Activated CD8-positive, alpha-beta memory T cell treated with anti-CD3 and anti-CD28 coated beads, Interleukin-2, amount 50 U/mL, for 48 hours (primary cell): ENCODE results near the gene TRIM31.
"Not testable (repeated sequence)": the region's sequence is repeated elsewhere in the genome, so short reads cannot be mapped to it uniquely, and the experiment has no call there.

ENCODE experiments used
- DNase-seq: peaks from one replicate; pipeline ENCODE4 v3.0.0-alpha.2; 2020

TRIM31 gene

GRCh38 chr6:30149234-30149633 is 36.3 kb upstream of the TRIM31 start:
- DNase-seq = no peak

GRCh38 chr6:30147096-30147495 is 34.2 kb upstream of the TRIM31 start:
- DNase-seq = no peak

- no peak for DNase-seq
These were observed 32.9 kb upstream of the TRIM31 start for GRCh38 chr6:30145818-30146217.

DNA sequence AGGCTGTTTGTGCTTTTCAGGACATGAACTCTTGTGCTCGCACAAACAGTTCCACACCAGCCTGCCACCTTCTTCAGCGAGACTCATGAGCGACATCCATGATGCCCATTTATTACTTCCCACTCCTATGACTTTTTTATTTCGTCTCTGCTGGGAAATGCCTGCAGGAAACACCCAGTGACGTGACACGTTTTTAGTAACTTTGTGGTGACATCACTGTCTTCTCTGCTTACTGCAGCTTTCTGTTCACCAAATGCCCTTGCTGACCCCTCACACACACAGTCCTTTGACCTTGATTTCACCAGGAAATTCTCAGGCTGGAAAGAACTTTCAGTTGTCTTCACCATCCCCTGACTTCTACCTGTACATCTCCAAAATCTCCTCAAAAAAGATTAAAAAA is 31.9 kb upstream of the TRIM31 start:
- DNase-seq = no peak

- no peak for DNase-seq
These were observed 30.9 kb upstream of the TRIM31 start for GRCh38 chr6:30143780-30144179.

- DNase-seq = no peak
These were observed 29.8 kb upstream of the TRIM31 start for GRCh38 chr6:30142665-30143064.

DNA sequence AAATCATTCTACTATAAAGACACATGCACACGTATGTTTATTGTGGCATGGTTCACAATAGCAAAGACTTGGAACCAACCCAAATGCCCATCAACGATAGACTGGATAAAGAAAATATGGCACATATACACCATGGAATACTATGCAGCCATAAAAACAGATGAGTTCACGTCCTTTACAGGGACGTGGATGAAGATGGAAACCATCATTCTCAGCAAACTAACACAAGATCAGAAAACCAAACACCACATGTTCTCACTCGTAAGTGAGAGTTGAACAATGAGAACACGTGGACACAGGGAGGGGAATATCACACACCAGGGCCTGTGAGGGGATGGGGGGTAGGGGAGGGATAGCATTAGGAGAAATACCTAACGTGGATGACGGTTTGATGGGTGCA is 27.4 kb upstream of the TRIM31 start:
- DNase-seq = not testable (repeated sequence)

GRCh38 chr6:30136570-30137286 is 23.8 kb upstream of the TRIM31 start:
- no peak for DNase-seq

- DNase-seq = no peak
These were observed 22.9 kb upstream of the TRIM31 start, which contains the start of gene TRIM40 for GRCh38 chr6:30135757-30136156. Gene TRIM40, plus strand, starts transcription at chr6:30136140. Its CDS starts 897 bp downstream, at chr6:30137037.

GRCh38 chr6:30135147-30135546 is 22.3 kb upstream of the TRIM31 start:
- DNase-seq = no peak

GRCh38 chr6:30131947-30132497 is 19.1 kb upstream of the TRIM31 start:
- no peak for DNase-seq

DNA sequence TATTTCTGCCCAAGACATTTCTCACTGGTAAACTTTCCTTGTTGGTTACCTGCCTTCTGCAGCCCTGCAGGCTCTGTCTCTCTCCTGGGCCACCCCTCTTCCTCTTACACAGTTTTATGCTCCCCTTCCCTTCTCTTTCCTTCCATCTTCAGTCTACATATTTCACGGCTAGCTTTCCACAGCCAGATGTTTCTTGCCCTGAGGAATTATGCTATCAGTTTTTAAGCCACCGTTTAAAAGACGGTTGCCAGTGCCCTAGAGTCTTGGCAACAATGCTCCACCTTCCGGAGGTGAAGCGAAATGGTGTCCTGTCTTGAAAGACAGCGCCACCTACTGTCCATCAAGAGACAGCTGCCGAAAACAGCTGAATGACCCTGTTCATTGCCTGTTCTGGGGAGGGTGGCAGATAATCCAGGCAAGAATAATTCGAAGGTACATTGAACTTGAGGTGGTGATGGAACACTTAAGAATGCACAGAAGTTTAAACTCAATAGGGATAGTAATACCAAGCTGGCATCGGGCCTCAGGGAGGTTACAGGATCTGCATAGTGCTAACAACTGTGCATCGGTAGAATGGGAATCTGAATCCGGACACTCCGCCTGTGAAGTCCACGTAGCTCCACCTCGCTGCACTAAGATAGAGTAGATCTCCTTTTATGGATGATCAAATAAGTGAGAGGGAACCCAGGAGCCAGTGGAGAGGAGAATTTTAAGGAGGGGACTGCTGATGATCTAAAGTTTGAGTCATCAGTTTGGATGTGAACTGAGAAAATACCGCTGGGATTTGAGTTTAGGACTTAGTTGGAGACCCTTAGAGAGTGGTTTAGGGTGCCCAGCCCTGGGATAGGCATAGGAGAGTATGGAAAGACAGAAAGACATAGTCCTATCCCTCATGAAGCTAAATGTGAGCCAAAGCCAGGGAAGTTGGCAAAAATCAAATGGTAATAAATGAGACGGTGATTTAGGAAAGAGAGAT is 18.3 kb upstream of the TRIM31 start:
- DNase-seq = peak; percentile 65

DNA sequence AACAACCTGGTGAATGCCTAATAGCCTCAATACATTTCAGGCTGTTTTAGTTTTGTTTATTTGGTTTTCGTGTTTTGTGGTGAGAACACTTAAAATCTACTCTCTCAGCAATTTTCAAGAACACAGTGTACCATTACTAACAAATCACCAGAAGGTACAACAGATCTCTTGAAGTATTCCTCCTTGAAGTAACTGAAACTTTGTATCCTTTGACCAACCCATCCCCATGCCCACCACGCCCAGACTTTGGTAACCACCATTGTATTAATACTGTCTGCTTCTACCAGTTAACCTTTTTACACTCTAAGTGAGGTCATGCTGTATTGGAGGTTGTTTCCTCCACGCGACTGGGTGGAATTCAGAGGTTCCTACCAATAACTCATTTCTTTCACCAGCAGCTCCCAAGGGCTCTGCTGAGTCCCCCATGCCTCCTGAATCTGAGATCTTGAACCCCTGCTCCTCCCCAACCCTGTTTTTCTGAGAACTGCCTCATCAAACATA is 17.3 kb upstream of the TRIM31 start:
- no peak for DNase-seq

GRCh38 chr6:30129265-30130178 is 16.6 kb upstream of the TRIM31 start:
- no peak for DNase-seq

DNA sequence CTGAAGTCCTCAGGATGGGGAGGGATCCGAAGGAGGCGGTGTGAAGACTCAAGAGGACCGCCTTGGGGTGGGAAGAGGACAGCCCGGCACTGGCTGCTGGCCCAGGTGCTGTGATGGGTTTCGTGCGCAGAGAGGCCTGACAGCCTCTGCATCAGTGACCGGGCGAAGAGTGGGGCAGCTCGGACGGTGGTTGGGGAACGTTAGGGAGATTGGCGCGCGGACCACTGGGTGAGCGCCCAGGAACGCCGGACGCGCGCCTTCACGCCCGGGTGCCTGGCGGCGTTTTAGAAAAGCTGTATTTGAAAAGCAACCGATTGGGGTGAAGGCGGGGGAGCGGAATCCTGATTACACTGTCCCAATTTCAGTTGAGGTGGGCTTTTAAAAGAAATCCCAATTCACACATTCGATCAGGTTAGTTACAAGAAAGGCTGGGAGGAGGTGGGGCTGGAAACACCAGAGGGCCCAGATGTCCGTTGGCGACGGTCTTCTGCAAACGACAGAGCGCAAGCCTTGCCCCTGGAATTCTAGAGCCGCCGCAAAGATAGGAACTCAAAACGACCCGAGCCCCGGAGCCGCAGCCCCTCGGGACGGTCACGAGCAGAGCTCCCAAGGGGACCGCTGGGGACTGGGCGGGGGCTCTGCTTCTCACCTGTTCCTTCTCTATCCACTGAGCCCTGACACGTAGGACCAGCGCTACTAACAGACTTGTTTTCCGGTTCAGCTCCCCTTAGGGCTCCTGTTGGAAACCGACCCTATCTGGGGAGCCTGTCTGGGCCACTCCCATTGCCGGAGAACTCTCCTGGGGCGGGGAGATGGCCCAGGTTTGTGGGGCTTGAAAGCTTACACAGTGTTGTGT is 14.6 kb upstream of the TRIM31 start:
- no peak for DNase-seq

GRCh38 chr6:30122515-30122914 is 9.6 kb upstream of the TRIM31 start:
- DNase-seq = no peak

DNA sequence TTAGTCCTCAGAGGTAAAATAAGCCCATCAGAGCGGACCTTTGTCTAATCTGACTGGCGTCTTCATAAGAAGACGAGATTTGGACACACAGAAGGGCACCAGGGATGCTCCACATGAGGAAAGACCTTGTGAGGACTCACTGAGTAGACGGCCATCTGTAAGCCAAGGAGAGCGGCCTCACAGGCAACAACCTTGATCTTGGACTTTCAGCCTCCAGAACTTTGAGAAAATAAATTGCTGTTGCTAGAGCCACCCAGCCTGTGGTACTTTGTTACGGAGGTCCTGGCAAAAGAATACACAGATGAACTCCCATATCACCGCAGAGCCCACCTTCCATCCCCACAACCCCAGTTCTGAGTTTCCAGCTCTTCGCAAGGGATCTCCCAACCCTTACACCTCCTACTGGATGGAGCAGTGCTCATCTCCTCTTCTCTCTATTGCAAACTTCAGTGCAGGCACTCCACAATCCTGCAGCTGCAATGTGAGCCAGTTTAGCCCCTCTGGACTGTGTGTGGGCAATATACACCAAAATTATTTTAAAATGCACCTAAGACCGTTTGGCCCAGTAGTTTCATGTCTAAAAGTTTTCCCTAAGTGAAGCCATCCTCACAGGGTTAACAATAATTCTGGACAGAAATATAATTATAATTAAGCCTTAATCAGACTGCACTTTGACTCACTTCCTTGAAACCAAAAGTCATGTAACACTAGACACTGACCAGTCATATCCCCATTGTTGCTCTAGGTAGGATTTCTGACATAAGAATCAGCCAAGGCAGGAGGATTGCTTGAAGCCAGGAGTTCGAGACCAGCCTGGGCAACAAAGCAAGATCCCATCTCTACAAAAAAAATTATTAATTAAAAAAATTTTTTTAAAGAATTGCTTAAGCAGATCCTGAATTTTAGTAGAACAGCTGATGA is 8.8 kb upstream of the TRIM31 start:
- no peak for DNase-seq

- DNase-seq = not testable (repeated sequence)
These were observed 5.8 kb upstream of the TRIM31 start for GRCh38 chr6:30118691-30119090.

DNA sequence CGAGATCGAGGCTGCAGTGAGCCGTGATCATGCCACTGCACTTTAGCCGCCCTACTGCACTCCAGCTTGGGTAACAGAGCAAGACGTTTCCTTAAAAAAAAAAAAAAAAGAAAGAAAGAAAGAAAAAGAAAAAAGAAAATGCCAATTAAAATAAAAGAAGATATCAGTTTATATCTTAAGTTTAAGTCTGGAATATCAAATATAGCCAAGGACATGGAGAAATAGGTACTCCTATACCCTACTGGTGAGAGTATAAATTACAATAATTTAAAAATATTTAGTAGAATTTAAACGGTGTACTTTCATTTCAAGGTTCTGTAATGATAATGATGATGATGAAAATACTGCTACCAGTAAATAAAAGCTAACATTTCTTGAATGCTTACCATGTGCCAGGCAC is 3.8 kb upstream of the TRIM31 start:
- DNase-seq = no peak

DNA sequence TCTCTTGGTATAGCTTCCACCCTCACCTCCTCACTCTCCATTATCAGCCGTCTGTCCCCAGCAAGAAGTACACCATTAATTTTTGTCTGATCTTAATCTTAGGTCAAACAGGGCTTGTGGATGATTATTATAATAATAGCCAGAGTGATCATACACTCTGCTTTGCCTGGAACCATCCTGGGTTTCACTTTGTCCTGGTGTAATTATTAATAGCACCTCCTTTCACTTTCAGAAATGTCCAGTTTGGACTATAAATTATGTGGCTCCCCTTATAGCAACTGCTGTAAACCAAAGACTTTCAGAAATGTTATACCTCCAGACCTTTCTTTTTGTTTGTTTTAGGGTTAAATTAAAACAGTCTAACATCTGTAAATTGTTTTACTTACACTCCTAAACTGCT is 951 bp upstream of the TRIM31 start:
- no peak for DNase-seq
